HCEC 1CT (cell line): ENCODE results near the gene CACNA1H.
"Not testable (repeated sequence)": the region's sequence is repeated elsewhere in the genome, so short reads cannot be mapped to it uniquely, and the experiment has no call there.

Experiments used
- DNase-seq: peaks from one replicate; pipeline ENCODE4 v3.0.0-alpha.2; 2017

The CACNA1H gene

DNA sequence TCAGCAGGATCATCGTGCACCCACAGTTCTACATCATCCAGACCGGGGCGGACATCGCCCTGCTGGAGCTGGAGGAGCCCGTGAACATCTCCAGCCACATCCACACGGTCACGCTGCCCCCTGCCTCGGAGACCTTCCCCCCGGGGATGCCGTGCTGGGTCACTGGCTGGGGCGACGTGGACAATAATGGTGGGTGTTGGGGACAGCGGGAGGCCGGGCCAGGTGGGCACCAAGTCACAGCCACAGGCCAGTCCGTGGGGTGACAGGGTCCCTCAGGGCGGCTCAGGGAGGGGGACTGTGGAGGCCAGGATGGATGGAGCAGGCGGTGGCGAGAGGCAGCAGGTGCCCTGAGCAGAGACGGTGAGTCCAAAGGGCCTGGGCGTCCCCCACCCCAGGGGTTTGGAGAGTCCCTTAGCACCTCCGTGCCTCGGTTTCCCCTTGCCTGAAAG, 104.0 kb downstream of the CACNA1H start:
- DNase-seq = no peak

DNA sequence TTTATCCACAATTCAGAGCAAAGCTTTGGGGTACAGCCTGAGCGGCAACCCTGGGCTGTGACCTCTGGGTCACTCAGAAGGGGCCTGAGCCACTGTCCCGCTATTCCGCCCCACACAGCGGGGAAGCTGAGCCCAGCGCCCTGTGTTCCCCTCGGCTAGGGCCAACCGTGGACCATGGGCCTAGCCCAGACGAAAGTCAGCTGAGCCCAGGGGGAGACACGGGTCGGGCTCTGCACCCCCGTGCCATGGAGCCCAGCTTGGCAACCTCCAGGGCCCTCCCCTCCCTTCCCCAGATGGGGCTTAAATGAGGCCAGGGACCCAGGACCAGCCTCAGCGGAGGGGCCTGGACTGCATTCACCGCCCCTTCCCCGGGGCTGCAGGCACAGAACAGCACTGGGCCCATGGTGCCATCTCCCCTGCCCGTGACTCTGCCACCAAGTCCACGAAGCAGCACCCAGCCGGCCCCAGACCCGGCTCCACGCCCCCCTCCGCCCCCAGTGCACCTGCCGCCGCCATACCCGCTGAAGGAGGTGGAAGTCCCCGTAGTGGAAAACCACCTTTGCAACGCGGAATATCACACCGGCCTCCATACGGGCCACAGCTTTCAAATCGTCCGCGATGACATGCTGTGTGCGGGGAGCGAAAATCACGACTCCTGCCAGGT, 104.8 kb downstream of the CACNA1H start:
- no peak for DNase-seq

DNA sequence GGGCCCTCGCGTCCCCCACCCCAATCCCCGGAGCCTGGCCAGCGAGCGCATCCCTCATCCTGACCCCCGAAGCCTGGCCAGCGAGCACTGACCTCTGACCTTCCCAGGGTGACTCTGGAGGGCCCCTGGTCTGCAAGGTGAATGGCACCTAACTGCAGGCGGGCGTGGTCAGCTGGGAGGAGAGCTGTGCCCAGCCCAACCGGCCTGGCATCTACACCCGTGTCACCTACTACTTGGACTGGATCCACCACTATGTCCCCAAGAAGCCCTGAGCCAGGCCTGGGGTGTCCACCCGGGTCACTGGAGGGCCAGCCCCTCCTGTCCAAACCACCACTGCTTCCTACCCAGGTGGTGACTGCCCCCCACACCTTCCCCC, 105.3 kb downstream of the CACNA1H start:
- no peak for DNase-seq

DNA sequence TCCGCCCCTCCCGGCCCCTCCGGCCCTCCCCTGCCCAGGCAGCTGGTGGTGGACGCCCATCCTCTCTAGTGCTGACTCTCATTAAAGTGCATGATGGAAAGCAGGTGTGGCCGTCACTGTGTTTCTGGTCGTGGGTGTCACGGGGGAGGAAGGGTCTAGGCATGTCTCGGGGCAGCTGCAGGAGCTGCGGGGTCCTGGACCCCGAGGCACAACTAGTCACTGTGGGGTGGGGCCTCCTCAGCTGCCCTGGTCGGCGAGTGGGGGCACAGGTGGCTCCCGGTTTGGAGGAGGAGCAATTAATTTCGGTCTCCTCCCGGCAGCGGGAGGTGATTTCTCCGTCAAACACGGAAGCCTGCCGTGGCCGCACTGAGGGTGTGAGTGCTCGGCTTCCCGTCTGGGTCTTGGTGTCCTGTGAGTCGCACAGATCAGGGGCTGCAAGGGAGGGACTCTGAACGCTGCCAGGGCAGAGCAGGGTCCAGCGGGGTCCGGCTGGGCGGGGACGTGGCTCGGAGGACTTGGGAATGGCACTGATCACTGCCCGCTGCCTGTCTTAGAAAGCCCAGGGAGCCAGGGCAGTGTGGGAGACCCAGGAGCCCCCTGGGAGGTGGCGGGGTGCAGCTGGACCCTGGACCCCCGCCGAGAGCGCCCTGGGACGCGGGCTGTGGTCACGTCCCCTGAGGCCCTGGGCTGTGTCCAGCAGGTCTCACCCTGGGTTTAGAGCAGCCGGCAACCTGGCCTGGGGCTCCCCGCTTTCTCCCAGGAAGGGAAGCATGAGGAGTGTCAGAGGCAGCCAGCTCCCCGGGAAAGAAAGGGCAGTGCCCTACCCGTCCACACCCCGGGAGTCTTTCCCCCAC, 106.2 kb downstream of the CACNA1H start:
- no peak for DNase-seq

- no peak for DNase-seq
Observed at GRCh38 chr16:1259760-1260068, 106.8 kb downstream of the CACNA1H start.

GRCh38 chr16:1260101-1260680, 107.3 kb downstream of the CACNA1H start:
- DNase-seq = no peak

DNA sequence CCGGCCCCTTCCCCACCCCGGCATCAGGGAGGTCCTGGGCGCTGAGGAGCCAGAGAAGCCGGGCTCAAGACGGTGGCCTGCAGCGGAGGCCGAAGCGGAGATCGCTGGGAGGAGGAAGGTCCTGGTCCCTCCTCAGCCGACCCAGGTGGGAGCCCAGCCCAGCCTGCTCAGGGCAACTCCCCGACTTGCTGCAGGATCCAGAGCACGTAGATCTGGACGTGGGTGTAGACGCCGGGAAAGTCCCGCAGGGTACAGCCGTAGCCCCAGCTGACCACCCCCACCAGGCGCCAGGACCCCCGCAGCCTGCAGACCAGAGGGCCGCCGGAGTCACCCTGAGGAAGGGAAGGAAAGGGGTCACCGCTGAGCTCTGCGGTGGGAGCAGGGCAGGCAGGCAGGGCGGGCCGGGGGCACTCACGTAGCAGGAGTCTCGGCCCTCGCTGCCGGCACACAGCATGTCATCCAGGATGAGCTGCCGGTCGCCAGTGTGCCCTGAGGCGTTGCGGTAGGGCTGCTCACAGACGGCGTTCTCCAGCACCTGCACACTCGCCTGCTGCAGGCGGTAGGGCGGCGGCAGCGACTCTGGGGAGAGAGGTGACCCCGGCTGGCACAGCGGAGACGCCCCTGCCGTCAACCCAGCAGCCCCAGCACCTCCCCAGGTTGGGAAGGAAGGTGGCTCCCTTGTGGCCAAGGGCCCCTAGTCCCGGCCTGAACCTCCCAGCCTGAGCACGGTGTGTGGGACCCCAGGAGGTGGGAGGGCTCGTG, 108.4 kb downstream of the CACNA1H start:
- no peak for DNase-seq

GRCh38 chr16:1262210-1262845, 109.4 kb downstream of the CACNA1H start:
- no peak for DNase-seq

- DNase-seq = no peak
Observed at GRCh38 chr16:1262846-1263221, 109.9 kb downstream of the CACNA1H start.

DNA sequence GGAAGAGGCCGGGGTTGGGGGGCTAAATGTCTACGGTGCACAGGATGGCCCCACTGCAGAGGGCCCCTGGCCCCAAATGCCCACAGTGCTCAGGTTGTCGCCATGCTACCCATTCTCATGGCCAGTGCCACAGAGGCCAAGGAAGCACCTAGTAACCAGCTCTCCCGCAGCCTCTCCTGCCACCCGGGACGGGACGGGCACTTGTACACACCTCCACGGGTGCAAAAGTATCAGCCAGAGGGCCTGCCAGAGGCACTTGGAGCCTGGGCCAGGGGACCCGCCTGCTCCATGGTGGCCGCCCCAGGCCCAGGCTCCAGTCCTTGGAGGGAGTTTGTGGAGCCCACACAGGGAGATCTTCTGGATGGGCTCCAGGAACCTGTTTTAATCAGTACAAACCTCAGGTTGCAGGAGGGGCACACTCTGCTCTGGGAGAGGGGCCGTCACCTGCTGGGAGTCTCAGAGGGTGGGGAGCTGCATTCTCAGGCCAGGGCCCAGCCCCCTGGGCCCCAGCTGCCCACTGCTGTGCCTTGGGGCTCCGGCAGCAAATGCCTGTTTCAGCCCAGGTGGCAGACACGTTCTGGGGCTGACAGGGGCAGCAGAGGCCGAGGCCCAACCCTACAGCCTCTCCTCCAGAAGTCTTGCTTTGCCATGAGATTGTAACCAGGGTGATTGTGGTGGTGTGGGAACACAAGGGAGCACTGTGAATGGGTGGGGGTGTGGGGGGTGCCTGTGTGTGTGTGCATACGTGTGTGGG, 110.9 kb downstream of the CACNA1H start:
- DNase-seq = no peak

DNA sequence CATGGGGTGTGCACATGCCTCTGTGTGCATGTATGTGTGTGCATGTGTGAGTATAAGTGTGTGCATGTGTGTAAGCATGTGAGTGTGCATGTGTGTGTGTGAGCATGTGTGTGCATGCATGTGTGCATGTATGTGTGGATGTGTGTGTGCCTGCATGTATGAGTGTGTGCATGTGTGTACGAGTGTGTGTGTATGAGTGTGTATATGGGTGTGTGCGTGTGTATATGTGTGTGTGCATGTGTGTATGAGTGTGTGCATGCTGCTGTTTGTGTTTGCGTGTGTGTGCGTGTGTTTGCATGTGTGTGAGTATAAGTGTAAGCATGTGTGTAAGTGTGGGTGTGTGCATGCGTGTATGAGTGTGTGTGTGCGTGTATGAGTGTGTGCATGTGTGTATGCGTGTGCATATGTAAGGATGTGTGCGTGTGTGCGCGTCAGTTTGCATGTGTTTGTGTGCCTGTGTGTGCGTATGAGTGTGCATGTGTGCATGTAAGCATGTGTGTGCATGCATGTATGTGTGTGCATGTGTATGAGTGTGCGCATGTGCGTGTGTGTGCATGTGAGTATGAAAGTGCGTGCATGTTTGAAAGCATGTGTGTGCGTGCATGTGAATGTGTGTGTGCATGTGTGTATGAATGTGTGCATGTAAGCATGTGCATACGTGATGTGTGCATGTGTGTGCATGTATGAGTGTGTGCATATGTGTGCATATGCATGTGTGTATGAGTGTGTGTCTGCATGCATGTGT, 111.6 kb downstream of the CACNA1H start:
- no peak for DNase-seq

DNA sequence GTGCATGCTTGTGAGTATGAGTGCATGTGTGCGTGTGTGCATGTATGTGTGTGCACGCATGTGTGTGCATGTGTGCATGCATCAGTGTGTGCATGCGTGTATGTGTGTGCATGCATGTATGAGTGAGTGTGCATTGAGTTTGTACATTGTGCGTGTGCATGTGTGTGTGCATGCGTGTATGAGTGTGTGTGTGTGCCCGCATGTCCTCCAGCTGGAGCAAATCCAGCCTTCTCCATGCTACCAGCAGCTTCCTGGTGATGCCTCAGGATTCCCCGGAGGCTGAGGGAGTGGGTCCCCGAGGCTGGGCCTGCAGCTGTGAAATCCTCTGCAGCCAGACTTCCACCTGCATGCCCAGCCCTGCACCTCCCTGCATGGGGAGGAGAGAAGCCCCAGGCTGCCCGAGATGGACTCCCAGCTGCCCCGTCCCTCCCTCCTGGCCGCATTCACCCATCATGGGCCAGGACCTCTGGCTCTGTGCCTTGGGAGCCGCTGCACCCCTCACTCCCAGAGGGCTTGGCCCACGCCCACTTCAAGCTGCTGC, 112.3 kb downstream of the CACNA1H start:
- no peak for DNase-seq

DNA sequence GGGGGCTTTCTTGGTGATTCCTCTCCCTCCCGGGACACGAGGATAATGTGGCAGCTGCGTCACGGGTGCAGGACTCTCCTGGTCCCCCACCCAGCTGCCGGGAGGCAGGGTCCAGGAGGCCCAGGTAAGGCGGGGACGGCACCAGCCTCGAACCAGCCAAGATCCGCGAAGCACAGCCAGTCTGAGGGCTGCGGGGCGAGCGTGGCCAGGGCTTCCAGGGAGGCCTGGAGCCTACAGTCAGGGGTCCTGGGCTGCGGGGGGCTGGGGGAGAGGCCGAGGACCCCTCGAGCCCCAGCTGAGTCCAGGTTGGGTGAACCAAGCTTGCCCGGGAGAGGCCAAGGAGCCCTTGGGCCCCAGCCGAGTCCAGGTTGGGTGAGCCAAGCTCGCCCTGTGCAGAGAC, 112.9 kb downstream of the CACNA1H start:
- DNase-seq = no peak

DNA sequence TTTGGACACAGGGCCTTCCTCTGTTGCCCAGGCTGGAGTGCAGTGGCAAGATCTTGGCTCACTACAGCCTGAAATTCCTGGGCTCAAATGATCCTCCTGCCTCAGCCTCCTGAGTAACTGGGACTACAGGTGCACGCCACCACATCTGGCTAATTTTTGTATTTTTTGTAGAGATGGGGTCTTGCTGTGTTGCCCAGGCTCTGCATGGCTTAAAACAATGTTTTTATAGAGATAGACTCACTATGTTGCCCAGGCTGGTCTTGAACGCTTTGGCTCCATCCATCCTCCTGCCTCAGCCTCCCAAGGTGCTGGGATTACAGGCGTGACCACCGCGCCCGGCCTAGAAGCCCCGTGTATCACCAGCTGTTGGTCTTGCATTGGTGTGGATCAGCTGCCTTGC, 116.5 kb downstream of the CACNA1H start:
- DNase-seq = not testable (repeated sequence)

DNA sequence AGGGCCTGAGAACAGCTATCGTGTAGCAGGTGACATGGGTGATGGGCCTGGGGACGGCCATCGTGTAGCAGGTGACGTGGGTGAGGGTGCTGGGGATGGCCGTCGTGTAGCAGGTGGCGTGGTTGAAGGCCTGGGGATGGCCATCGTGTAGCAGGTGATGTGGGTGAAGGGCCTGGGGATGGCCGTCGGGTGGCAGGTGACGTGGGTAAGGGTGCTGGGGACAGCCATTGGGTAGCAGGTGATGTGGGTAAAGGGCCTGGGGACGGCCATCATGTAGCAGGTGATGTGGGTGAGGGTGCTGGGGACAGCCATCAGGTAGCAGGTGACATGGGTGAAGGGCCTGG, 118.4 kb downstream of the CACNA1H start:
- DNase-seq = no peak
